HG03342 (cell line): ENCODE results near the gene SLC34A3.

ENCODE experiments used
- ATAC-seq: cut with Tn5 transposase; IDR thresholded peaks from one replicate; pipeline ENCODE4 v1.9.1; 2021; ENCODE audit warnings: mild to moderate bottlenecking, moderate library complexity; ENCODE audit not compliant: unreplicated experiment

SLC34A3 gene

GRCh38 chr9:137275203-137275587, 44.5 kb downstream of the SLC34A3 start:
- ATAC-seq = no peak

- ATAC-seq = no peak
Observed at GRCh38 chr9:137275588-137276472, 45.1 kb downstream of the SLC34A3 start.

- no peak for ATAC-seq
Observed at GRCh38 chr9:137276473-137277328, 46.0 kb downstream of the SLC34A3 start.

GRCh38 chr9:137277329-137278041, 46.8 kb downstream of the SLC34A3 start, which contains the start of gene TOR4A:
TOR4A (plus strand) TSS chr9:137277726; CDS start chr9:137278690, 964 bp downstream.
- ATAC-seq = peak; percentile 56

GRCh38 chr9:137278061-137278701, 47.5 kb downstream of the SLC34A3 start:
- ATAC-seq = no peak

GRCh38 chr9:137278721-137279711, 48.3 kb downstream of the SLC34A3 start:
- ATAC-seq = no peak

DNA sequence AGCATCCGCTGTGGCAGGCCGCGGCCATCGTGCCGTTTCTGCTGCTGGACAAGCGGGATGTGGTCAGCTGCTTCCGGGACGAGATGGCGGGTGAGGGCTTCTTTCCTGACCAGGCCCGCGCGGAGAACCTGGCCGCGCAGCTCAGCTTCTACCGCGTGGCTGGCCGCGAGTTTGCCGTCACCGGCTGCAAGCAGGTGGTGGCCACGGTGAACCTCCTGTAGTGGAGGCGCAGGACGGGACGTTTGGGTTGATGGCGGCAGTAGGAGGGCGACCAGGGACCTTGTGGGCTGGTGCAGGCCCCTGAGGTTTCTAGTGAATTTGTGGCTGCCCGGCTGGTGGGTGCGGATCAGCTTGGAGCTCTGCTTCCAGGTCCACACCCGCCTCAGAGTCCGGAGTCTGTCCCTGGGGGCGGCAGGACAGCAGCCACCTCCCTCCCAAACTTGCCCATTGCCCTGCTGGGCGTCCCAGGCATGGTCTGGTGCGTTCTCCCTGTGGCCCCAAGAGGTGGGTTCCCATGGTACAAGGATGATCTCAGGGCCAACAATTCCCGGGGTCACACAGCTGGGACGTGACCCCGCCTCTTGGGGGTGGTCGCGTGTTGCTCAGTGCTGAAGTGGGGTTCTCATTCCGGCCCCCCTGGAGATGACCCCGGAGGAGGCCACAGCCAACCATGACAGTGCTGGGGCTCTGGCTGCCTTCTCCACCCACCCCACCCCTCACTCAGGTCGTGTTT, 49.2 kb downstream of the SLC34A3 start:
- no peak for ATAC-seq

DNA sequence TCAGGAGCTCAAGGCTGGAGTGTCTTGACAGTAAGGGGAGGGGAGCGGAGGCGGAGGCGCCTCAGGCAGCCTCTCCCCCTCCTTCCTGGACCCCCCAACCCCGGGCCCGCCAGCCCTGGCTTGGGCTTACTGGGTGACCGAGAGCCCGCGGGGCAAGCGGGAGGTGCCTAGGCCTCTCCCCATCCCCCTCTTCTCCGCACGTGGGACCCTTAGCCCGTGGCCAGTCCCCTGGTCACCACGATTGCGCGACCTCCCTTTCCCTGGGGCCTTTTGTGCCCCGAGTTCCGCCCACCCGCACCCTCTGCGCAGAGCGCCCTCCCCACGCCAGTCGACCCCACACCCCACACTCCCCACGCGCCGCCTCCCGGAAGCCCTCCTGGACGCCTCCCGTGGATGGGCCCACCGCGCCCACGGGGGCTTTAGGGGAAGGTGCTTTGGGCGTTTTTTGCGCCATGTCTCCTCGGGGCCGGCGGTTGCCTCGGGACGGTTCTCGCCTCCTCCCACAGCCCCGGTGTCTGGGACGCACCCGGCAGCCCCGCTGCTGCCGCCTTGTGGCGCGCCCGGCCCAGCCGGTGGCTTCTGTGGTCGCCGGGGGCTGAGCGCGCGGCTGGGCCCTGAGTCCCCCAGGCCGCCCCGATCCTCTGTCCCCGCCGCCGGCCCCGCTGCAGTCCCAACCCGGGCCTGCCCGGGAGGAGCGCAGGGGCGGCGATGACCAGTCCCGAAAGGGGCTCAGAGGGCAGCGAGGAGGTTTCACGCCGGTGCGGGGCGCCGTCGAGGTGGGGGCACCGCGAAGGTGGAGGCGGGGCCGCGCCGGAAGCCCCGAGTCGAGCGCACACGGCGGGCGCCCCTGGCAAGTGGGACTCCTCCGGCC, 50.0 kb downstream of the SLC34A3 start:
- ATAC-seq = no peak

- ATAC-seq = no peak
Observed at GRCh38 chr9:137281345-137282116, 50.8 kb downstream of the SLC34A3 start.
